CD4-positive, CD25-positive, alpha-beta regulatory T cell (primary cell): Measurements from ENCODE around the gene BCO1. TPM values are rescaled to one million over a fixed set of nuclear protein-coding genes. Genes with fewer than 3 reads are reported as not detected.
"Not testable (repeated sequence)": the region's sequence is repeated elsewhere in the genome, so short reads cannot be mapped to it uniquely, and the experiment has no call there.

Source experiments
- ATAC-seq, 2 donors: fragments of 150-1000 bp; cut with Tn5 transposase; one replicate each; pipeline ENCODE4 v1.10.0; 2021; ENCODE audit warnings: low read depth in 2 of 2, moderate number of reproducible peaks in 2 of 2, moderate library complexity in 1 of 2
- DNase-seq, 3 donors: peaks; one replicate each; pipeline versions ENCODE4 v3.0.0 to v3.0.0-alpha.2; 2012 to 2022; ENCODE audit warnings: mixed read lengths in 1 of 3
- H3K27ac ChIP-seq: one replicate; pipeline ENCODE4 v1.7.0; 2013; ENCODE audit warnings: mild to moderate bottlenecking, low read length; ENCODE audit not compliant: insufficient read depth, poor library complexity, severe bottlenecking
- H3K27me3 ChIP-seq: one replicate; pipeline ENCODE4 v1.7.0; 2013; ENCODE audit warnings: low read length; ENCODE audit not compliant: control insufficient read depth, insufficient read depth
- H3K36me3 ChIP-seq: one replicate; pipeline ENCODE4 v1.7.0; 2013; ENCODE audit warnings: mild to moderate bottlenecking, low read length, moderate library complexity; ENCODE audit not compliant: control insufficient read depth, insufficient read depth
- H3K4me1 ChIP-seq: 2 replicates; pipeline ENCODE4 v1.7.0; 2013; ENCODE audit warnings: mild to moderate bottlenecking, low read length; ENCODE audit not compliant: insufficient read depth, control insufficient read depth, poor library complexity, severe bottlenecking
- H3K4me3 ChIP-seq: one replicate; pipeline ENCODE4 v1.7.0; 2013; ENCODE audit warnings: low read depth, mild to moderate bottlenecking, low read length, moderate library complexity
- H3K9me3 ChIP-seq, 2 experiments: 1 replicate in 1 of 2; 2 replicates in 1 of 2; pipeline ENCODE4 v1.7.0; 2013; ENCODE audit warnings: low read length in 2 of 2, mild to moderate bottlenecking in 1 of 2, moderate library complexity in 1 of 2; ENCODE audit not compliant: control insufficient read depth in 2 of 2
- H3K27ac Mint-ChIP-seq, 3 donors: one replicate each; pipeline ENCODE4 v1.8.0; 2020 to 2022; ENCODE audit warnings: mild to moderate bottlenecking in 3 of 3, mixed read lengths in 3 of 3, moderate library complexity in 2 of 3
- H3K27me3 Mint-ChIP-seq: one replicate; pipeline ENCODE4 v1.8.0; 2022; ENCODE audit warnings: mild to moderate bottlenecking, mixed read lengths
- H3K36me3 Mint-ChIP-seq: one replicate; pipeline ENCODE4 v1.8.0; 2020; ENCODE audit warnings: mixed read lengths
- H3K4me1 Mint-ChIP-seq, 4 donors: one replicate each; pipeline ENCODE4 v1.8.0; 2020 to 2022; ENCODE audit warnings: mixed read lengths in 4 of 4, mild to moderate bottlenecking in 1 of 4
- H3K4me3 Mint-ChIP-seq, 4 donors: one replicate each; pipeline ENCODE4 v1.8.0; 2020 to 2022; ENCODE audit warnings: mild to moderate bottlenecking in 4 of 4, mixed read lengths in 4 of 4, moderate library complexity in 3 of 4
- H3K9me3 Mint-ChIP-seq, 7 donors: one replicate each; pipeline ENCODE4 v1.8.0; 2020 to 2022; ENCODE audit warnings: mixed read lengths in 7 of 7, mild to moderate bottlenecking in 3 of 7, moderate library complexity in 2 of 7
- polyA plus RNA-seq, 4 donors: library from polyadenylated mRNA; unstranded; fragments of 300-500 nt; fragmentation: Illumina TruSeq; gene quantifications; one replicate each; pipeline ENCODE4 v1.2.3, GENCODE V29; 2021
- total RNA-seq: library from RNA; stranded (reverse); gene quantifications from one replicate; pipeline ENCODE4 v1.2.3, GENCODE V29; 2022

The BCO1 gene
- total and polyA plus RNA-seq, 5 donors from 2014 or later, result not detected

- H3K27me3 ChIP-seq, result no peaks in the 10 kb centered on the region
- no peak overlapping the region for H3K27ac ChIP-seq
- no peak for ATAC-seq
Measured at GRCh38 chr16:81220349-81220748, 18.1 kb upstream of the BCO1 start.

DNA sequence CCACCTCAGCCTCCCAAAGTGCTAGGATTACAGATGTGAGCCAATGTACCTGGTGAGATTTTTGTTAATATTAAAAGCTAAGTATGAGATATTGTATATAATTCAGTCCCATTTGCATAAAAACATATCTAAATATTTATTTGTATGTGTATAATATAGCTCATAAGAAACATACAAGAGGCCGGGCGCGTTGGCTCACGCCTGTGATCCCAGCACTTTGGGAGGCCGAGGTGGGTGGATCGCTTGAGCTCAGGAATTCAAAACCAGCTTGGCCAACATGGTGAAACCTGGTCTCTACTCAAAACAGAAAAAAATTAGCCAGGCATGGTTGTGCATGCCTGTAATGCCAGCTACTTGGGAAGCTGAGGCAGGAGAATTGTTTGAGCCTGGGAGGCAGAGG lies 16.8 kb upstream of the BCO1 start:
- H3K27me3 ChIP-seq, result peaks cover 3% of the 10 kb centered on the region
- H3K4me3 ChIP-seq, result no peak overlapping the region
- no peaks in the 10 kb centered on the region for H3K4me1 ChIP-seq
- no peak overlapping the region for H3K27ac ChIP-seq
- no peaks in the 10 kb centered on the region for H3K9me3 Mint-ChIP-seq
- no peaks in the 10 kb centered on the region for H3K4me1 Mint-ChIP-seq
- H3K9me3 ChIP-seq, result no peaks in the 10 kb centered on the region
- H3K36me3 Mint-ChIP-seq, result no peaks in the 10 kb centered on the region
- ATAC-seq (no peak), DNase-seq (no peak)
- no peaks in the 10 kb centered on the region for H3K36me3 ChIP-seq
- no peak overlapping the region for H3K27ac Mint-ChIP-seq
- H3K27me3 Mint-ChIP-seq, result peaks cover 8% of the 10 kb centered on the region
- H3K4me3 Mint-ChIP-seq, result no peak overlapping the region

More at GRCh38 chr16:81220349-81220748, 18.1 kb upstream of the BCO1 start:
- no peak for DNase-seq
- Mint-ChIP-seq H3K27ac (no peak overlapping the region), H3K9me3 (no peaks in the 10 kb centered on the region), H3K4me1 (no peaks in the 10 kb centered on the region), H3K27me3 (peaks cover 7% of the 10 kb centered on the region), H3K4me3 (no peak overlapping the region), H3K36me3 (no peaks in the 10 kb centered on the region)
- no peaks in the 10 kb centered on the region for H3K4me1 ChIP-seq
- H3K36me3 ChIP-seq, result no peaks in the 10 kb centered on the region
- no peak overlapping the region for H3K4me3 ChIP-seq
- no peaks in the 10 kb centered on the region for H3K9me3 ChIP-seq

DNA sequence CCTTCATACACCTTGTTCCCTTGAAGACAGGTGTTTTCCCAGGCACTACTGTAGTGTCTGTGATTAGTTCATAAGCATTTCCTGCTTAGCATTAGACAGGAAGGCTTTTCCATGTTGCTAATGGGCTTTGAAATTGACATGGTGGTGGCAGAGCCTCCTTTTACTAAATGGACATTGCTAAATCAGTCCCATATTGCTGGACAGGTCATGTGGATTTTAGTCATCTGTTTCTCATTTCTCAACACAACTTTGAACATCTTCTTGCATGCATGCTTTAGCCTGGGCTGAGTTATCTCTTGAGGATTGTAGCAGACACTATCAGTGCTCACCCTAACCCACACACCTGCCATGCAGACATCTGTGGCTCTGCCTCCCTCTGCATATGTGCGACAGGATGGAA lies 13.7 kb upstream of the BCO1 start:
- no peak overlapping the region for H3K27ac ChIP-seq
- H3K4me1 ChIP-seq, result no peaks in the 10 kb centered on the region
- no peak overlapping the region for H3K4me3 ChIP-seq
- DNase-seq, result no peak
- no peak for ATAC-seq
- H3K4me3 Mint-ChIP-seq, result no peak overlapping the region
- no peaks in the 10 kb centered on the region for H3K4me1 Mint-ChIP-seq
- H3K9me3 Mint-ChIP-seq, result no peaks in the 10 kb centered on the region
- H3K27me3 ChIP-seq, result peaks cover 7% of the 10 kb centered on the region
- H3K27me3 Mint-ChIP-seq, result peaks cover 11% of the 10 kb centered on the region
- H3K36me3 ChIP-seq, result no peaks in the 10 kb centered on the region
- no peak overlapping the region for H3K27ac Mint-ChIP-seq
- no peaks in the 10 kb centered on the region for H3K9me3 ChIP-seq
- H3K36me3 Mint-ChIP-seq, result no peaks in the 10 kb centered on the region

DNA sequence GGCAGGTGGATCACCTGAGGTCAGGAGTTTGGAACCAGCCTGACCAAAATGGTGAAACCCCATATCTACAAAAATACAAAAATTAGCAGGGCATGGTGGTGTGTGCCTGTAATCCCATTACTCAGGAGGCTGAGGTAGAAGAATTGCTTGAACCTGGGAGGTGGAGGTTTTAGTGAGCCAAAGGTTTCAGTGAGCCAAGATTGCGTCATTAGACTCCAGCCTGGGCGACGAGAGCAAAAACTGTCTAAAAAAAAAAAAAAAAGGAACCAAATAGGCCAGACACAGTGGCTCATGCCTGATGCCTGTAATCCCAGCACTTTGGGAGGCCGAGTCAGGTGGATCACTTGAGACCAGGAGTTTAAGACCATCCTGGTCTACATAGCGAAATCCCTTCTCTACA lies 12.8 kb upstream of the BCO1 start:
- H3K4me1 Mint-ChIP-seq, H3K27me3 ChIP-seq, ATAC-seq, H3K27ac Mint-ChIP-seq, H3K9me3 ChIP-seq, H3K27ac ChIP-seq, H3K9me3 Mint-ChIP-seq, H3K4me3 ChIP-seq, H3K36me3 ChIP-seq, DNase-seq, H3K36me3 Mint-ChIP-seq, H3K4me1 ChIP-seq, H3K4me3 Mint-ChIP-seq: not testable (repeated sequence)
- peaks cover 11% of the 10 kb centered on the region for H3K27me3 Mint-ChIP-seq

GRCh38 chr16:81227785-81228184 lies 10.7 kb upstream of the BCO1 start:
- H3K9me3 Mint-ChIP-seq, result no peaks in the 10 kb centered on the region
- H3K4me1 Mint-ChIP-seq, result no peaks in the 10 kb centered on the region
- peaks cover 16% of the 10 kb centered on the region for H3K27me3 Mint-ChIP-seq
- ATAC-seq (no peak), DNase-seq (no peak)
- H3K4me3 ChIP-seq, result no peak overlapping the region
- no peak overlapping the region for H3K27ac ChIP-seq
- H3K4me3 Mint-ChIP-seq, result no peak overlapping the region
- H3K27me3 ChIP-seq, result peaks cover 7% of the 10 kb centered on the region
- H3K27ac Mint-ChIP-seq, result no peak overlapping the region
- no peaks in the 10 kb centered on the region for H3K4me1 ChIP-seq
- no peaks in the 10 kb centered on the region for H3K36me3 Mint-ChIP-seq
- no peaks in the 10 kb centered on the region for H3K36me3 ChIP-seq
- H3K9me3 ChIP-seq, result no peaks in the 10 kb centered on the region

DNA sequence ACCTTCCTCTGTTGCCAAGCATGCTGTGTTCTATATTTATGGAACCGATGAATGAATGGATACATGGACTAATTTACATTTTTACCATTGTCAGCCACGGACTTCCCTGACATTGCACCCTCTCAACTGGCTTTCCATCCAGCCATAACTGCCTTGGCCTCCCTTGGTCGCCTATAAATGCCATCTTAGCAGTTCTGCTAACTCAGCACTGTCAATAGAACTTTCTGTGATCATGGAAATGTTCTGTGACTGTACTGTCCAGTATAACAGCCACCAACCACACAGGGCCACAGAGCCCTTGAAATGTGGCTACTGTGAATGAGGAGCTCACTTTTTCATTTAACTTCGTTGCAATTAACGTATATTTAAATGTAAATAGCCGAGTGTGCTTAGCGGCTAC lies 8.7 kb upstream of the BCO1 start:
- no peaks in the 10 kb centered on the region for H3K9me3 ChIP-seq
- no peaks in the 10 kb centered on the region for H3K36me3 Mint-ChIP-seq

DNA sequence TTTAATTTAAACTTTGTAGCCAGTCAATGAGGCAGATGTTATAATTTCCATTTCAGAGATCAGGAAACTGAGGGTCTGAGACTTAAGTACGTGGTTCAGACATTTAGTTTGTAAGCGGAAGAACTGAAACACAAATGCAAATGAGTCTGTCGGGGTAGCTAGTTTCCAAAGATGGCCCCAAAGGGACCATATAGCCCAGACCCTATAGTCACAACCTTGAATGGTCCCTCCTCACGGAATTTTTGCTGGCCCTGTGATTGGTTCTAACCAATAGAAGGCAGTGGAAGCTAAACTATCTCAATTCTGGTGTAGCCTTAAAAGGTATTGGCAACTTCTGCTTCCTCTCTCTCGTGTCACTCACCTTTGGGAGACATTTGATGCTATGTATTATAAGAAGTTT lies 7.5 kb upstream of the BCO1 start:
- no peaks in the 10 kb centered on the region for H3K4me1 ChIP-seq
- H3K4me3 ChIP-seq, result no peak overlapping the region
- no peaks in the 10 kb centered on the region for H3K4me1 Mint-ChIP-seq
- H3K27me3 ChIP-seq, result peaks cover 6% of the 10 kb centered on the region
- ATAC-seq (no peak), DNase-seq (no peak)
- no peaks in the 10 kb centered on the region for H3K36me3 Mint-ChIP-seq
- H3K9me3 Mint-ChIP-seq, result no peaks in the 10 kb centered on the region
- H3K27ac ChIP-seq, result no peak overlapping the region
- H3K27me3 Mint-ChIP-seq, result peaks cover 16% of the 10 kb centered on the region
- no peaks in the 10 kb centered on the region for H3K36me3 ChIP-seq
- H3K9me3 ChIP-seq, result no peaks in the 10 kb centered on the region
- H3K4me3 Mint-ChIP-seq, result no peak overlapping the region
- no peak overlapping the region for H3K27ac Mint-ChIP-seq

More for the DNA sequence above, 8.7 kb upstream of the BCO1 start:
- Histone ChIP-seq H3K4me1 (no peaks in the 10 kb centered on the region), H3K27ac (no peak overlapping the region), H3K4me3 (no peak overlapping the region), H3K36me3 (no peaks in the 10 kb centered on the region), H3K27me3 (peaks cover 7% of the 10 kb centered on the region)
- H3K27ac Mint-ChIP-seq, result no peak overlapping the region
- peaks cover 19% of the 10 kb centered on the region for H3K27me3 Mint-ChIP-seq
- no peaks in the 10 kb centered on the region for H3K4me1 Mint-ChIP-seq
- H3K4me3 Mint-ChIP-seq, result no peak overlapping the region
- H3K9me3 Mint-ChIP-seq, result no peaks in the 10 kb centered on the region
- ATAC-seq (no peak), DNase-seq (no peak)

GRCh38 chr16:81232740-81233367 lies 5.6 kb upstream of the BCO1 start:
- no peak overlapping the region for H3K4me3 Mint-ChIP-seq
- DNase-seq (no peak), ATAC-seq (no peak)
- H3K27me3 Mint-ChIP-seq, result peaks cover 16% of the 10 kb centered on the region
- Histone ChIP-seq H3K4me1 (no peaks in the 10 kb centered on the region), H3K27ac (no peak overlapping the region), H3K4me3 (no peak overlapping the region), H3K9me3 (no peaks in the 10 kb centered on the region), H3K36me3 (no peaks in the 10 kb centered on the region), H3K27me3 (peaks cover 3% of the 10 kb centered on the region)
- H3K4me1 Mint-ChIP-seq, result no peaks in the 10 kb centered on the region
- no peak overlapping the region for H3K27ac Mint-ChIP-seq
- H3K36me3 Mint-ChIP-seq, result no peaks in the 10 kb centered on the region
- H3K9me3 Mint-ChIP-seq, result no peaks in the 10 kb centered on the region
